Mucosa of descending colon (tissue), 3 donors: Measurements from ENCODE around the gene PCSK5. TPM values are rescaled to one million over a fixed set of nuclear protein-coding genes. Genes with fewer than 3 reads are reported as not detected.

Experiments
- ATAC-seq: fragments of 200-7000 bp; cut with Tn5 transposase; one replicate; pipeline ENCODE4 v1.9.1; 2020; ENCODE audit warnings: mild to moderate bottlenecking, moderate library complexity
- DNase-seq, 3 donors: peaks; one replicate each; pipeline ENCODE4 v3.0.0-alpha.2; 2020
- H3K36me3 ChIP-seq: fragments of 200-600 bp; one replicate; pipeline ENCODE4 v1.8.0; 2021; ENCODE audit warnings: low read depth, mild to moderate bottlenecking
- H3K4me1 ChIP-seq: fragments of 200-600 bp; one replicate; pipeline ENCODE4 v1.8.0; 2021; ENCODE audit warnings: low read depth, mild to moderate bottlenecking
- H3K4me3 ChIP-seq: fragments of 200-600 bp; one replicate; pipeline ENCODE4 v1.8.0; 2021; ENCODE audit warnings: mild to moderate bottlenecking
- H3K9me3 ChIP-seq: fragments of 200-600 bp; one replicate; pipeline ENCODE4 v1.8.0; 2021; ENCODE audit warnings: mild to moderate bottlenecking
- CTCF ChIP-seq: fragments of 200-600 bp; IDR thresholded peaks from one replicate; pipeline ENCODE4 v1.8.0; 2022; ENCODE audit warnings: antibody characterized with exemption, mild to moderate bottlenecking
- intact Hi-C, 2 donors: fragments of 100-400 bp; cut with DNase I in 1 of 2; cut with micrococcal nuclease in 1 of 2; formaldehyde crosslinking; loops; one replicate each; pipeline versions ENCODE4 v1.11.0 to v1.11.1; 2022; cut with DNase I, micrococcal nuclease
- total RNA-seq, 3 donors: library from RNA; stranded (reverse); fragmentation: NEBNext Ultra II Directional in 2 of 3; extraction: Animal tissue kit (Norgen Biotek cat#: 25700) in 2 of 3; gene quantifications; one replicate each; pipeline versions ENCODE4 v1.2.1 to v1.2.4, GENCODE V29; 2021 to 2023
- donor health status: DM: no; HTN: no; CAD: no; lungs with moderate emphysema.
- donor health status: DM: no; HTN: no; CAD: no.
- donor health status: DM: no; HTN: yes; CAD: no.

The PCSK5 gene
- total RNA-seq, 3 donors from 2014 or later, result 44.3 to 82.0 (median 53.3) TPM

- H3K9me3 ChIP-seq, result no peaks in the 10 kb centered on the region
- ATAC-seq (no peak), DNase-seq (no peak)
- H3K4me3 ChIP-seq, result no peak overlapping the region
- intact Hi-C loops, result no loop called here
- TF ChIP-seq CTCF, result no peak
- no peaks in the 10 kb centered on the region for H3K4me1 ChIP-seq
- no peaks in the 10 kb centered on the region for H3K36me3 ChIP-seq
Observed at GRCh38 chr9:75933982-75934381, 43.5 kb downstream of the PCSK5 start.

- H3K36me3 ChIP-seq, result no peaks in the 10 kb centered on the region
- intact Hi-C loops, result no loop called here
- no peak overlapping the region for H3K4me3 ChIP-seq
- no peak for TF ChIP-seq CTCF
- peaks cover 5% of the 10 kb centered on the region for H3K4me1 ChIP-seq
- ATAC-seq (no peak), DNase-seq (no peak)
- no peaks in the 10 kb centered on the region for H3K9me3 ChIP-seq
Observed at GRCh38 chr9:75935591-75935990, 45.1 kb downstream of the PCSK5 start.

GRCh38 chr9:75937521-75938258, 47.2 kb downstream of the PCSK5 start:
- Histone ChIP-seq H3K4me3 (no peak overlapping the region), H3K36me3 (no peaks in the 10 kb centered on the region), H3K9me3 (no peaks in the 10 kb centered on the region), H3K4me1 (peaks cover 6% of the 10 kb centered on the region)
- intact Hi-C loops, result no loop called here
- no peak for TF ChIP-seq CTCF
- DNase-seq, result no peak
- no peak for ATAC-seq

- no peak for TF ChIP-seq CTCF
- no peak for ATAC-seq
- Histone ChIP-seq H3K4me1 (peaks cover 6% of the 10 kb centered on the region), H3K4me3 (no peak overlapping the region), H3K9me3 (no peaks in the 10 kb centered on the region), H3K36me3 (no peaks in the 10 kb centered on the region)
- intact Hi-C loops, result no loop called here
- DNase-seq, result no peak
Observed at GRCh38 chr9:75938946-75939345, 48.5 kb downstream of the PCSK5 start.

GRCh38 chr9:75939536-75940111, 49.2 kb downstream of the PCSK5 start:
- ATAC-seq (no peak), DNase-seq (no peak)
- H3K4me3 ChIP-seq, result no peak overlapping the region
- H3K9me3 ChIP-seq, result no peaks in the 10 kb centered on the region
- H3K36me3 ChIP-seq, result no peaks in the 10 kb centered on the region
- intact Hi-C loops, result no loop called here
- TF ChIP-seq CTCF, result no peak
- peaks cover 6% of the 10 kb centered on the region for H3K4me1 ChIP-seq
